Measurements from ENCODE around the gene MCF2L.
A peak's percentile ranks its signal among the peaks of the same experiment; 100 is the strongest.
"Not testable (repeated sequence)": the region's sequence is repeated elsewhere in the genome, so short reads cannot be mapped to it uniquely, and the experiment has no call there.

Gene MCF2L

GRCh38 chr13:113028336-113029060 lies 59.5 kb downstream of the MCF2L start:
- H3K4me3 ChIP-seq (ENCODE audit: low read depth, low read length), result no peak overlapping the region
- DNase-seq (ENCODE audit: low read depth, low spot score), result no peak
- ChIA-PET POLR2A (no interaction called here), CTCF (interaction anchor here (0.9 to 3.1 kb wide), 10 partner anchors 9 to 365 kb away, joined by 3 to 23 read pairs (median 3); no protein-coding TSS in a partner anchor)
- TF ChIP-seq, protein P1, sequence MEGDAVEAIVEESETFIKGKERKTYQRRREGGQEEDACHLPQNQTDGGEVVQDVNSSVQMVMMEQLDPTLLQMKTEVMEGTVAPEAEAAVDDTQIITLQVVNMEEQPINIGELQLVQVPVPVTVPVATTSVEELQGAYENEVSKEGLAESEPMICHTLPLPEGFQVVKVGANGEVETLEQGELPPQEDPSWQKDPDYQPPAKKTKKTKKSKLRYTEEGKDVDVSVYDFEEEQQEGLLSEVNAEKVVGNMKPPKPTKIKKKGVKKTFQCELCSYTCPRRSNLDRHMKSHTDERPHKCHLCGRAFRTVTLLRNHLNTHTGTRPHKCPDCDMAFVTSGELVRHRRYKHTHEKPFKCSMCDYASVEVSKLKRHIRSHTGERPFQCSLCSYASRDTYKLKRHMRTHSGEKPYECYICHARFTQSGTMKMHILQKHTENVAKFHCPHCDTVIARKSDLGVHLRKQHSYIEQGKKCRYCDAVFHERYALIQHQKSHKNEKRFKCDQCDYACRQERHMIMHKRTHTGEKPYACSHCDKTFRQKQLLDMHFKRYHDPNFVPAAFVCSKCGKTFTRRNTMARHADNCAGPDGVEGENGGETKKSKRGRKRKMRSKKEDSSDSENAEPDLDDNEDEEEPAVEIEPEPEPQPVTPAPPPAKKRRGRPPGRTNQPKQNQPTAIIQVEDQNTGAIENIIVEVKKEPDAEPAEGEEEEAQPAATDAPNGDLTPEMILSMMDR (IDR thresholded peaks at IDR 0.05; ENCODE audit: insufficient read depth, low read length, missing control alignments), result no peak

DNA sequence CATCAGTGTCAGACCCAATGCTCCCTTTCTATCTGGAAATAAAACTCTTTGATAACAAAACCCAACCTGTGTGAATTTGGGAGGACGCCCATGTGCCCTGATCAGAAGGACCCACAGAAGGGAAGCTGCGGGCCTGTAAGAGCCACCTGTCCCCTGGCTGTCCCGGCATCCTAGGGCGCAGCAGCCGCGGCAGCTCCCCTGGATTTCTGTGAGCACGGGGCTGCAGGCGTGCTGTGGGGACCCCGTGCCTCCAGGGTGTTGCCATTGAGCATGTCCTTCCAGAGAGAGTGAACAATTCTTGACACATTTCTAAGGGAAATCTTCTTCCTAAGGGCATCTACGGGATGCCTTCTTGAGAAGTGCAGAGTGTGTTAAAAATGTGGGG lies 60.0 kb downstream of the MCF2L start:
- DNase-seq (ENCODE audit: low read depth, low spot score), result no peak
- H3K4me3 ChIP-seq (ENCODE audit: low read depth, low read length), result no peak overlapping the region
- TF ChIP-seq, protein P1 (IDR thresholded peaks at IDR 0.05; ENCODE audit: insufficient read depth, low read length, missing control alignments), result no peak
- ChIA-PET CTCF (interaction anchor here (0.9 to 3.1 kb wide), 9 partner anchors 8 to 370 kb away, joined by 3 to 23 read pairs (median 3); no protein-coding TSS in a partner anchor), POLR2A (no interaction called here)

GRCh38 chr13:113029487-113030258 lies 60.7 kb downstream of the MCF2L start:
- ChIA-PET POLR2A (no interaction called here), CTCF (interaction anchor here (0.6 to 3.1 kb wide), 15 partner anchors 10 to 1555 kb away, joined by 3 to 23 read pairs (median 3); no protein-coding TSS in a partner anchor)
- H3K4me3 ChIP-seq (ENCODE audit: low read depth, low read length), result no peak overlapping the region
- no peak for DNase-seq (ENCODE audit: low read depth, low spot score)
- TF ChIP-seq, protein P1 (IDR thresholded peaks at IDR 0.05; ENCODE audit: insufficient read depth, low read length, missing control alignments), result peak; percentile 92

- POLR2A ChIA-PET; H3K4me3 ChIP-seq (ENCODE audit: low read depth, low read length); DNase-seq (ENCODE audit: low read depth, low spot score): not testable (repeated sequence)
- CTCF ChIA-PET, result interaction anchor here (0.7 to 3.1 kb wide), 8 partner anchors 10 to 1556 kb away, joined by 3 to 23 read pairs (median 3); no protein-coding TSS in a partner anchor
Observed at GRCh38 chr13:113030259-113030640, 61.2 kb downstream of the MCF2L start.

GRCh38 chr13:113031465-113031864 lies 62.5 kb downstream of the MCF2L start:
- H3K4me3 ChIP-seq (ENCODE audit: low read depth, low read length), result no peak overlapping the region
- CTCF ChIA-PET, result interaction anchor here (0.8 to 1.3 kb wide), 4 partner anchors 10 to 89 kb away, joined by 3 to 5 read pairs (median 4); no protein-coding TSS in a partner anchor
- DNase-seq (ENCODE audit: low read depth, low spot score), result no peak
- TF ChIP-seq, protein P1 (IDR thresholded peaks at IDR 0.05; ENCODE audit: insufficient read depth, low read length, missing control alignments), result no peak
- POLR2A ChIA-PET, result no interaction called here

DNA sequence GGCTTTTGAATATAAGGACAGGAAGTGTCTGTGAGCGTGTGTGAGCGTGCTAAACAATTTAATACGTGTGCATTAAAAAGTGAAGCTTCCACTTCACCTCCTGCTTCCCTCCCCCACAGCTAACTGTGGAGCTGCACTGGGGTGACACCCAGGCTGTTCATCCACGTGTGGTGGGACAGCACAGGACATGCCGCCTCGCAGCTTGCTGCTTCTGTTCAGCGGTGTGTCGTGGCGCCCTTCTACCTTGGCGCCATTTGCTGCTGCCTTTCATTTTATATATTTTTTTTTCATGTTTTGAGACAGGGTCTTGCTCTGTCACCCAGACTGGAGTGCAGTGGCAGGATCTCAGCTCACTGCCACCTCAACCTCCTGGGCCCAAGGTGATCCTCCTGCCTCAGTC lies 63.3 kb downstream of the MCF2L start:
- ChIA-PET POLR2A (no interaction called here), CTCF (interaction anchor here (0.8 to 1.2 kb wide), 3 partner anchors 10 to 89 kb away, joined by 3 to 4 read pairs (median 4); no protein-coding TSS in a partner anchor)

More for the DNA sequence above, 63.3 kb downstream of the MCF2L start:
- TF ChIP-seq, protein P1 (IDR thresholded peaks at IDR 0.05; ENCODE audit: insufficient read depth, low read length, missing control alignments), result no peak
- no peak for DNase-seq (ENCODE audit: low read depth, low spot score)
- H3K4me3 ChIP-seq (ENCODE audit: low read depth, low read length), result no peak overlapping the region
